ENCODE measurements around the gene TRPM1. TPM values are rescaled to one million over a fixed set of nuclear protein-coding genes. Genes with fewer than 3 reads are reported as not detected.

The TRPM1 gene
- polyA plus RNA-seq, 2 of the 4 experiments (the other 2 are of a cell fraction): not detected

DNA sequence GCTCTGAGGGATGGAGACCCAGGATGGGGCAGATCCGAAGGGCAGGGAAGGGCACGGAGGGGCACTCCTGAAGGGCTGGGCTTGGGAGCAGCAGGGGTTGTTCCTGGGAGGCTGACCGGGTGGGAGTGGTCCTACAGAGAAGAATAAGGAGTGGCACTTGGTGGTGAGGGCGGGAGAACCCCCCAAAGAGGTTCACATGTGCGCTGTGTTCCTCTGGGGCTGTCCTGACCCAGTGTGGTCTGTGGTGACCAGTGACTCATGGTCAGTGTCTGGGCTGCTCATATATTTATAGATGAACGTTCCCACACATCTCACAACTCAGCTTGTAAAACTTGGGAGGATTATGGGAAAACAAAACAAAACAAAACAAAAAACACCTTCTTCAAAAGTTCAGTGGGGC lies 10.0 kb downstream of the TRPM1 start:
- Histone ChIP-seq H3K9me3 (no peaks in the 10 kb centered on the region), H3K27ac (peak overlapping the region; percentile 2 to 63; a peak in 3 of 6 replicates), H3K4me1 (peaks cover 21% of the 10 kb centered on the region), H3K4me2 (peak overlapping the region; percentile 35; the same call in 2 of the 3 replicates), H3K4me3 (no peak overlapping the region)
- TF ChIP-seq RAD21 (conservative IDR thresholded peaks at IDR 0.05 in 1 of 2, IDR thresholded peaks at IDR 0.05 in 1 of 2) (no peak), HES2 (IDR thresholded peaks at IDR 0.05) (no peak), RNF2 (IDR thresholded peaks at IDR 0.05; ENCODE audit: borderline replicate concordance, low read depth) (no peak), MYC (IDR thresholded peaks at IDR 0.05; ENCODE audit: borderline replicate concordance, low read length) (no peak), EP300 (IDR thresholded peaks at IDR 0.05) (no peak), PHF8 (IDR thresholded peaks at IDR 0.05; ENCODE audit: borderline replicate concordance, low read depth) (no peak), FOXS1 (CRISPR knock-in tag; IDR thresholded peaks at IDR 0.05) (no peak), CHD4 (IDR thresholded peaks at IDR 0.05; ENCODE audit: borderline replicate concordance) (no peak), RFX5 (IDR thresholded peaks at IDR 0.05) (no peak)
- TF ChIP-seq, protein P1, sequence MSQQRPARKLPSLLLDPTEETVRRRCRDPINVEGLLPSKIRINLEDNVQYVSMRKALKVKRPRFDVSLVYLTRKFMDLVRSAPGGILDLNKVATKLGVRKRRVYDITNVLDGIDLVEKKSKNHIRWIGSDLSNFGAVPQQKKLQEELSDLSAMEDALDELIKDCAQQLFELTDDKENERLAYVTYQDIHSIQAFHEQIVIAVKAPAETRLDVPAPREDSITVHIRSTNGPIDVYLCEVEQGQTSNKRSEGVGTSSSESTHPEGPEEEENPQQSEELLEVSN (IDR thresholded peaks at IDR 0.05; ENCODE audit: borderline replicate concordance, low read depth): no peak
- TF ChIP-seq, protein P2, sequence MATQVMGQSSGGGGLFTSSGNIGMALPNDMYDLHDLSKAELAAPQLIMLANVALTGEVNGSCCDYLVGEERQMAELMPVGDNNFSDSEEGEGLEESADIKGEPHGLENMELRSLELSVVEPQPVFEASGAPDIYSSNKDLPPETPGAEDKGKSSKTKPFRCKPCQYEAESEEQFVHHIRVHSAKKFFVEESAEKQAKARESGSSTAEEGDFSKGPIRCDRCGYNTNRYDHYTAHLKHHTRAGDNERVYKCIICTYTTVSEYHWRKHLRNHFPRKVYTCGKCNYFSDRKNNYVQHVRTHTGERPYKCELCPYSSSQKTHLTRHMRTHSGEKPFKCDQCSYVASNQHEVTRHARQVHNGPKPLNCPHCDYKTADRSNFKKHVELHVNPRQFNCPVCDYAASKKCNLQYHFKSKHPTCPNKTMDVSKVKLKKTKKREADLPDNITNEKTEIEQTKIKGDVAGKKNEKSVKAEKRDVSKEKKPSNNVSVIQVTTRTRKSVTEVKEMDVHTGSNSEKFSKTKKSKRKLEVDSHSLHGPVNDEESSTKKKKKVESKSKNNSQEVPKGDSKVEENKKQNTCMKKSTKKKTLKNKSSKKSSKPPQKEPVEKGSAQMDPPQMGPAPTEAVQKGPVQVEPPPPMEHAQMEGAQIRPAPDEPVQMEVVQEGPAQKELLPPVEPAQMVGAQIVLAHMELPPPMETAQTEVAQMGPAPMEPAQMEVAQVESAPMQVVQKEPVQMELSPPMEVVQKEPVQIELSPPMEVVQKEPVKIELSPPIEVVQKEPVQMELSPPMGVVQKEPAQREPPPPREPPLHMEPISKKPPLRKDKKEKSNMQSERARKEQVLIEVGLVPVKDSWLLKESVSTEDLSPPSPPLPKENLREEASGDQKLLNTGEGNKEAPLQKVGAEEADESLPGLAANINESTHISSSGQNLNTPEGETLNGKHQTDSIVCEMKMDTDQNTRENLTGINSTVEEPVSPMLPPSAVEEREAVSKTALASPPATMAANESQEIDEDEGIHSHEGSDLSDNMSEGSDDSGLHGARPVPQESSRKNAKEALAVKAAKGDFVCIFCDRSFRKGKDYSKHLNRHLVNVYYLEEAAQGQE (IDR thresholded peaks at IDR 0.05): no peak
- no peak for FAIRE-seq
- CTCF ChIA-PET: interaction anchor here (0.7 to 3.6 kb wide), 3 partner anchors 14 to 125 kb away, joined by 3 to 22 read pairs (median 4); no protein-coding TSS in a partner anchor
- peak in 1 of 2 experiments; percentile 44 for DNase-seq (ENCODE audit: low read depth in 1 of 2, low spot score in 1 of 2)
- peak; percentile 62 to 68; a peak in 5 of 6 replicates for ATAC-seq
- 73% methylated on average over 6 of the region's 6 CpGs for WGBS (ENCODE audit: missing lambda C conversion rate)
- POLR2A ChIA-PET: no interaction called here

DNA sequence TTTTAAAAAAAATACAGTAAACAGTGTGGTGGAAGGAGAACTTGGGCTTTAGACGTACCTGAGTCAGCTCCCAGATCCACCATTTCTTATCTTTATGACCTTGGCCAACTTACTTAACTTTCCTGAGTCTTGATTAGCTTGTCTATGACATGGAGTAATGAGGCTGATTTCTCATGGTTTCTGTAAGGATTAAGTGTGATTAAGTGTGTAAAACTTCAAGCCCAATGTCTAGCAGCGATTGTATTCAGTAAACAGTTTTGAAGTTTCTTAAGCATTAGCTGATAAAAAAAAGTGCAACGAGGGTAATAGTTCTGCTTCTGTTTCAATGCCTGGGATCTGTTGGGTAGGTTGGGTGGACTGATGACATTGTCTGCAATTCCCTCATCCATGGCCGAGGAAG lies 10.8 kb downstream of the TRPM1 start:
- no peak for TF ChIP-seq RARB (CRISPR knock-in tag; IDR thresholded peaks at IDR 0.05)
- TF ChIP-seq EHMT2 (IDR thresholded peaks at IDR 0.05; ENCODE audit: low read depth): no peak
- TF ChIP-seq POLR2A (IDR thresholded peaks at IDR 0.05; ENCODE audit: low read length): no peak
- TF ChIP-seq BHLHE40 (IDR thresholded peaks at IDR 0.05; ENCODE audit: low read depth, low read length): no peak
- no peak for TF ChIP-seq NFE2L2 (conservative IDR thresholded peaks at IDR 0.05; ENCODE audit: low read length)
- TF ChIP-seq JUNB (IDR thresholded peaks at IDR 0.05): no peak
- no peak for TF ChIP-seq KDM1A (IDR thresholded peaks at IDR 0.05; ENCODE audit: low read depth)
- TF ChIP-seq SMC3 (IDR thresholded peaks at IDR 0.05): no peak
- no peak for TF ChIP-seq HDAC2 (IDR thresholded peaks at IDR 0.05)
- no peak for TF ChIP-seq ZSCAN20 (CRISPR knock-in tag; IDR thresholded peaks at IDR 0.05)
- TF ChIP-seq JUN (IDR thresholded peaks at IDR 0.05): no peak
- ChIA-PET POLR2A (no interaction called here), CTCF (interaction anchor here (0.6 to 3.6 kb wide), 4 partner anchors 14 to 398 kb away, joined by 3 to 22 read pairs (median 4); no protein-coding TSS in a partner anchor)
- 77% methylated on average over 4 of the region's 4 CpGs for WGBS (ENCODE audit: missing lambda C conversion rate)
- H3K4me2 ChIP-seq: no peak overlapping the region
- ATAC-seq (no peak), FAIRE-seq (peak; percentile 49), DNase-seq (ENCODE audit: low read depth in 1 of 2, low spot score in 1 of 2) (no peak)
- no peak overlapping the region for H3K27ac ChIP-seq
- H3K4me3 ChIP-seq: no peak overlapping the region
- H3K9me3 ChIP-seq: no peaks in the 10 kb centered on the region
- H3K4me1 ChIP-seq: peaks cover 21% of the 10 kb centered on the region
